ENCODE data around the gene IGFBP6. TPM values are rescaled to one million over a fixed set of nuclear protein-coding genes. Genes with fewer than 3 reads are reported as not detected.
A peak's percentile ranks its signal among the peaks of the same experiment; 100 is the strongest.

Gene IGFBP6
- total RNA-seq, 1 donor = 577 TPM

- no peaks in the 10 kb centered on the region for H3K27me3 ChIP-seq (ENCODE audit: insufficient read depth, low read length)
- H3K4me3 ChIP-seq (ENCODE audit: insufficient read depth, low read length) = no peak overlapping the region
- no peak overlapping the region for H3K27ac ChIP-seq (ENCODE audit: low read depth, low read length)
- H3K4me1 ChIP-seq (ENCODE audit: insufficient read depth, low read length) = peaks cover 9% of the 10 kb centered on the region
- H4K20me1 ChIP-seq (ENCODE audit: insufficient read depth, low read length) = no peaks in the 10 kb centered on the region
- no peak overlapping the region for H3K4me2 ChIP-seq (ENCODE audit: insufficient read depth, low read length)
- no peaks in the 10 kb centered on the region for H3K9me3 ChIP-seq (ENCODE audit: low read depth, low read length)
- H3K79me2 ChIP-seq (ENCODE audit: insufficient read depth, low read length) = no peaks in the 10 kb centered on the region
- peak; percentile 98 for DNase-seq (ENCODE audit: insufficient read length, low spot score, missing footprints)
- no peaks in the 10 kb centered on the region for H3K36me3 ChIP-seq (ENCODE audit: insufficient read depth, low read length)
- TF ChIP-seq CTCF (IDR thresholded peaks at IDR 0.05; ENCODE audit: extremely low read depth, low read depth, low read length) = no peak
- H2AFZ ChIP-seq (ENCODE audit: low read length) = peak overlapping the region; percentile 25
Measured at GRCh38 chr12:53123578-53124351, 26.3 kb downstream of the IGFBP6 start.

GRCh38 chr12:53124352-53124723, 26.9 kb downstream of the IGFBP6 start:
- peak; percentile 61 for DNase-seq (ENCODE audit: insufficient read length, low spot score, missing footprints)
- TF ChIP-seq CTCF (IDR thresholded peaks at IDR 0.05; ENCODE audit: extremely low read depth, low read depth, low read length) = no peak

GRCh38 chr12:53127169-53127568, 29.7 kb downstream of the IGFBP6 start:
- no peak overlapping the region for H3K4me3 ChIP-seq (ENCODE audit: insufficient read depth, low read length)
- no peak overlapping the region for H2AFZ ChIP-seq (ENCODE audit: low read length)
- no peaks in the 10 kb centered on the region for H3K9me3 ChIP-seq (ENCODE audit: low read depth, low read length)
- H3K36me3 ChIP-seq (ENCODE audit: insufficient read depth, low read length) = no peaks in the 10 kb centered on the region
- no peaks in the 10 kb centered on the region for H3K27me3 ChIP-seq (ENCODE audit: insufficient read depth, low read length)
- peaks cover 9% of the 10 kb centered on the region for H3K4me1 ChIP-seq (ENCODE audit: insufficient read depth, low read length)
- no peak overlapping the region for H3K4me2 ChIP-seq (ENCODE audit: insufficient read depth, low read length)
- no peaks in the 10 kb centered on the region for H4K20me1 ChIP-seq (ENCODE audit: insufficient read depth, low read length)
- no peaks in the 10 kb centered on the region for H3K79me2 ChIP-seq (ENCODE audit: insufficient read depth, low read length)
- no peak overlapping the region for H3K27ac ChIP-seq (ENCODE audit: low read depth, low read length)
- no peak for TF ChIP-seq CTCF (IDR thresholded peaks at IDR 0.05; ENCODE audit: extremely low read depth, low read depth, low read length)
- no peak for DNase-seq (ENCODE audit: insufficient read length, low spot score, missing footprints)

More at GRCh38 chr12:53124352-53124723, 26.9 kb downstream of the IGFBP6 start:
- Histone ChIP-seq H3K36me3 (ENCODE audit: insufficient read depth, low read length) (no peaks in the 10 kb centered on the region), H3K4me3 (ENCODE audit: insufficient read depth, low read length) (no peak overlapping the region), H3K9me3 (ENCODE audit: low read depth, low read length) (no peaks in the 10 kb centered on the region), H2AFZ (ENCODE audit: low read length) (no peak overlapping the region), H3K4me2 (ENCODE audit: insufficient read depth, low read length) (no peak overlapping the region), H4K20me1 (ENCODE audit: insufficient read depth, low read length) (no peaks in the 10 kb centered on the region), H3K27me3 (ENCODE audit: insufficient read depth, low read length) (no peaks in the 10 kb centered on the region), H3K27ac (ENCODE audit: low read depth, low read length) (no peak overlapping the region), H3K4me1 (ENCODE audit: insufficient read depth, low read length) (peaks cover 9% of the 10 kb centered on the region), H3K79me2 (ENCODE audit: insufficient read depth, low read length) (no peaks in the 10 kb centered on the region)

GRCh38 chr12:53128780-53129569, 31.5 kb downstream of the IGFBP6 start:
- no peaks in the 10 kb centered on the region for H3K27me3 ChIP-seq (ENCODE audit: insufficient read depth, low read length)
- H2AFZ ChIP-seq (ENCODE audit: low read length) = no peak overlapping the region
- H3K27ac ChIP-seq (ENCODE audit: low read depth, low read length) = no peak overlapping the region
- no peaks in the 10 kb centered on the region for H4K20me1 ChIP-seq (ENCODE audit: insufficient read depth, low read length)
- TF ChIP-seq CTCF (IDR thresholded peaks at IDR 0.05; ENCODE audit: extremely low read depth, low read depth, low read length) = no peak
- H3K4me1 ChIP-seq (ENCODE audit: insufficient read depth, low read length) = peaks cover 3% of the 10 kb centered on the region
- H3K79me2 ChIP-seq (ENCODE audit: insufficient read depth, low read length) = no peaks in the 10 kb centered on the region
- DNase-seq (ENCODE audit: insufficient read length, low spot score, missing footprints) = peak; percentile 5
- H3K9me3 ChIP-seq (ENCODE audit: low read depth, low read length) = no peaks in the 10 kb centered on the region
- no peak overlapping the region for H3K4me2 ChIP-seq (ENCODE audit: insufficient read depth, low read length)
- no peaks in the 10 kb centered on the region for H3K36me3 ChIP-seq (ENCODE audit: insufficient read depth, low read length)
- no peak overlapping the region for H3K4me3 ChIP-seq (ENCODE audit: insufficient read depth, low read length)
